Activated CD4-positive, alpha-beta T cell treated with anti-CD3 and anti-CD28 coated beads, Interleukin-2, amount 10 ng/mL, durations not matched to agents 24 days and 14 days (primary cell): ENCODE results near the gene LHCGR. TPM values are rescaled to one million over a fixed set of nuclear protein-coding genes. Genes with fewer than 3 reads are reported as not detected.

Source experiments
- DNase-seq: peaks from one replicate; pipeline ENCODE4 v3.0.0; 2022
- H3K27ac Mint-ChIP-seq: one replicate; pipeline ENCODE4 v1.8.0; 2022; ENCODE audit warnings: mild to moderate bottlenecking, mixed read lengths
- H3K27me3 Mint-ChIP-seq: one replicate; pipeline ENCODE4 v1.8.0; 2022; ENCODE audit warnings: mixed read lengths
- H3K36me3 Mint-ChIP-seq: one replicate; pipeline ENCODE4 v1.8.0; 2022; ENCODE audit warnings: low read depth, mild to moderate bottlenecking, mixed read lengths
- H3K4me1 Mint-ChIP-seq: one replicate; pipeline ENCODE4 v1.8.0; 2021; ENCODE audit warnings: mixed read lengths
- H3K4me3 Mint-ChIP-seq: one replicate; pipeline ENCODE4 v1.8.0; 2022; ENCODE audit warnings: mild to moderate bottlenecking, moderate library complexity, mixed read lengths
- H3K9me3 Mint-ChIP-seq: one replicate; pipeline ENCODE4 v1.8.0; 2021; ENCODE audit warnings: mixed read lengths
- intact Hi-C: fragments of 100-400 bp; cut with micrococcal nuclease; formaldehyde crosslinking; loops from one replicate; pipeline ENCODE4 v1.15.1; 2023
- total RNA-seq: library from RNA; stranded (reverse); gene quantifications from 2 replicates; pipeline ENCODE4 v1.2.3, GENCODE V29; 2022

The LHCGR gene
- total RNA-seq = not detected in 2 replicates

DNA sequence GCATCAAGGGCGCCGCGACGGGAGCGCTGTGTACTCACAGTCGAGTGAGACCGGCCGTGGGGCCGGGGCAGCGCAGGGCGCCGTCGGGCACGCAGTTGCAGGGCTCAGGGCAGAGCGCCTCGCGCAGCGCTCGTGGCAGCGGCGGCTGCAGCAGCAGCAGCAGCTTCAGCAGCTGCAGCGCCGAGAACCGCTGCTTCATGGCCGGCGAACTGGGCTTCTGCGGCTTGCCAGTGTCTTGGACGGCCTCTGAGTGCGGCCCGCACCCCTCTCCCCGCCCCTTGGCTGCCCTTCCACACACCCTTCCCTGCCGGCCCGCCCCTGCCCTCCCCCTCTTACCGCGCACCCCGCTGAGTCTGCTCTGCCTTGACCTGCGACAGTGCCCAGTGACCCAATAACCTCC, at the start of gene LHCGR:
TSS of gene LHCGR (minus strand) at position 252 of the 400 bp plus-strand sequence. CDS start at position 199, 53 bp downstream.
- H3K9me3 Mint-ChIP-seq = peaks cover 13% of the 10 kb centered on the region
- no peak within 1 kb of the TSS for H3K4me3 Mint-ChIP-seq
- H3K27ac Mint-ChIP-seq = no peak within 1 kb of the TSS
- no peaks in the 10 kb centered on the region for H3K36me3 Mint-ChIP-seq
- no peaks in the 10 kb centered on the region for H3K4me1 Mint-ChIP-seq
- DNase-seq = no peak
- peaks cover 29% of the 10 kb centered on the region for H3K27me3 Mint-ChIP-seq
- intact Hi-C loops = no loop called here

DNA sequence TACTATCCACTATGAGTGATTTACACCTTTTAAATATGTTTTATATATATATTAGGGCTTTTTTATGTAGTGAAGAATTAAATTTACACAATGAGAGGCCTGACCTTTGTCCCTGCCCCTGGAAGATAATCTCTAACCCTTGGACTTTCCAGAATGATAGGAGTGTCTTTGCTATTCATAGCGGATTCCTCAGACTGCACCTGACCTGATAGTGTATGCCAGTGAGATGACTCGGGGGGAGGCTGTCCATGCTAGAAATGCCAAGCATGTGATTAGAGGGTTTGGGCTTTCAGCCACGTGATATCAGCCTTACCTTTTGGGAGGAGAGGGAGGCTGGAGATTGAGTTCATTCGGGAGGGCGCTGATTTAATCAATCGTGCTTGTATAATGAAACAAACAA, 44.1 kb upstream of the LHCGR start:
- Mint-ChIP-seq H3K27ac (no peak overlapping the region), H3K4me1 (no peaks in the 10 kb centered on the region), H3K27me3 (no peaks in the 10 kb centered on the region), H3K36me3 (no peaks in the 10 kb centered on the region), H3K9me3 (no peaks in the 10 kb centered on the region), H3K4me3 (no peak overlapping the region)
- no peak for DNase-seq
- intact Hi-C loops = no loop called here

DNA sequence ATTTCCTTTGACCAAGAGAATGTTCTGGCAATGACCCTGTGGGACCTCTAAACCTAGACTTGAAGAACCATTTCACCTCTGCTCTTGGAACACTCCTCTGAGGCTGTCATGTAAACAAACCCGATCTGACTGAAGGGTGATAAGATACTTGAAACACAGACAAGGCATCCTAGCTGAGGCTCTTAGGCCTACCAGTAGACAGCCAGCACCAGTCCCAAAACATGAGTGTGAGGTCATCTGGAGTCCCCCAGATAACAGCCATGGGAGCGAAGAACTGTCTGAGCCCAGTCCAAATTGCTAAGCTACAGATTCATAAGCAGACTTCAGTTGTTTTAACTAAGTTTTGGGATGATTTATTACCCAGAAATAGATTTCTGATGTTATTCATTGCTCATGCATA, 39.5 kb upstream of the LHCGR start:
- Mint-ChIP-seq H3K36me3 (no peaks in the 10 kb centered on the region), H3K9me3 (no peaks in the 10 kb centered on the region), H3K4me1 (no peaks in the 10 kb centered on the region), H3K4me3 (no peak overlapping the region), H3K27ac (no peak overlapping the region), H3K27me3 (no peaks in the 10 kb centered on the region)
- intact Hi-C loops = no loop called here
- no peak for DNase-seq

DNA sequence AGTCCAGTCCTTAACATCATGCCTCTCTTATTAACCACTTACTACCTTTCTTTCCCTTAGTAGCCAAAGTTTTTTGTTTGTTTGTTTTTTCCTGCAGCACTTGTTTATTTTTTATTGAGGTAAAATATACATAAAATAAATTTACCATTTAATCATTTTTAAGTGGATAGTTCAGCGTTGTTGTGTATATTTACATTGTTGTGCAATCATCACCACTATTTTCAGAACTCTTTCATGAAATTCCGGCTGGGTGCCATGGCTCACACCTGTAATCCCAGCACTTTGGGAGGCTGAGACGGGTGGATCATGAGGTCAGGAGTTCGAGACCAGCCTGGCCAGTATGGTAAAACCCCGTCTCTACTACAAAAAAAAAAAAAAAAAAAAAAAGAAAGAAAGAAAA, 38.1 kb upstream of the LHCGR start:
- H3K4me1 Mint-ChIP-seq = no peaks in the 10 kb centered on the region
- intact Hi-C loops = no loop called here
- no peak overlapping the region for H3K27ac Mint-ChIP-seq
- no peaks in the 10 kb centered on the region for H3K36me3 Mint-ChIP-seq
- no peak overlapping the region for H3K4me3 Mint-ChIP-seq
- H3K27me3 Mint-ChIP-seq = no peaks in the 10 kb centered on the region
- no peaks in the 10 kb centered on the region for H3K9me3 Mint-ChIP-seq
- no peak for DNase-seq

DNA sequence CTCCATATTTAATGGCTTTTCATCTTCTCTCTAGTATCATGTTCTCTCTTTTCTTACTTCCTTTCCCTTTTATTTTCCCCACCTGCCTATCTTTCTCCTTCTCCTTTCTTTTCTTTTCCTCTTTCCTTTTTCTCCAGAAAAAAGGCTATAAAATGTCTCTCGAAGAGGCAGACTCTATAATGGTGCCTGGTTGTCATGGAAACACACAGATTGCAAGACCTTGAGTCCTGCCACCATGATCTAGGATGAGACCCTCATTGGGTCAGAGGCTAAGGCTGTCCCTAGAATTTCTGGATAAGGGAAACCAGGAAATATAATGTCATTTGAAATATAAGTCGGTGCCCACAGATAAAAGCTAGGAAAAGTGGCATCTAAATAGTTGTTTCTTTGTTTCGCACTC, 36.5 kb upstream of the LHCGR start:
- intact Hi-C loops = no loop called here
- Mint-ChIP-seq H3K27ac (no peak overlapping the region), H3K4me3 (no peak overlapping the region), H3K36me3 (no peaks in the 10 kb centered on the region), H3K4me1 (no peaks in the 10 kb centered on the region), H3K9me3 (no peaks in the 10 kb centered on the region), H3K27me3 (no peaks in the 10 kb centered on the region)
- no peak for DNase-seq

DNA sequence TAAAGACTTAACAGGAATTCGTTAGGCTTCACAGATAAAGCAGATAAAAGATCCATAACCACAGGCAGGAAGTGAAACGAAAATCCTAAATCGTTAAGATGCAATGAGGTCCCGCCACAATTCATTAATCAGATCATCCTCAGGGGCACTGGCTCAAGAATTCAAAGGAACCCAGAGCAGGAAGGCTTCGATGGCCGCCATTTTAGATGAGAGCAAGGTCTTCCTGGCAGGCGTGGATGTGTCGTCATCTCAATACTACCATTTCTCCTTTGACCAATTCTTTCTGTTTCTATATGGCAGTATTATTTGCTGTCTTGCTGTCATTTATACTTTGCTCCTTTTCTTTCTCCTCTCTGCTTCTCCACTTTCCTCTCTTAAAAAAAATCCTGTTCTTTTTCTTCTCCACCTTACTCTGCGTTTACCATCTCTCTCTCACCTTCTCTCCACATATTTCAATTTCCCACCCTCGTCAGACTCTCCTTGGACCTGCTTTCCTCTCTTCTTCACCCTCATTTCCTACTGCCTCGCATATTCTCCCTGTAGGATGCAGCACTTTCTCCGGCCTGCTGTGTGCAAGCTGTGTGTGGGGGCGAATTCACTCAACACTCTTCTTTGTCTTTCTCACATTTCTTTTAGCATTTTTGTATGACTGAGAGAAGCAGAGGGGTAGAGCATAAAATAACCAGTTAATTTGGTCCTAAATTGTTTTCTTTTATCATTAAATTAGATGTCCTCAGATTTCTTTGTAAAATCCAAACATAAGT, 35.1 kb upstream of the LHCGR start:
- intact Hi-C loops = no loop called here
- no peaks in the 10 kb centered on the region for H3K27me3 Mint-ChIP-seq
- H3K9me3 Mint-ChIP-seq = no peaks in the 10 kb centered on the region
- no peak for DNase-seq
- H3K27ac Mint-ChIP-seq = no peak overlapping the region
- H3K4me3 Mint-ChIP-seq = no peak overlapping the region
- no peaks in the 10 kb centered on the region for H3K4me1 Mint-ChIP-seq
- no peaks in the 10 kb centered on the region for H3K36me3 Mint-ChIP-seq

DNA sequence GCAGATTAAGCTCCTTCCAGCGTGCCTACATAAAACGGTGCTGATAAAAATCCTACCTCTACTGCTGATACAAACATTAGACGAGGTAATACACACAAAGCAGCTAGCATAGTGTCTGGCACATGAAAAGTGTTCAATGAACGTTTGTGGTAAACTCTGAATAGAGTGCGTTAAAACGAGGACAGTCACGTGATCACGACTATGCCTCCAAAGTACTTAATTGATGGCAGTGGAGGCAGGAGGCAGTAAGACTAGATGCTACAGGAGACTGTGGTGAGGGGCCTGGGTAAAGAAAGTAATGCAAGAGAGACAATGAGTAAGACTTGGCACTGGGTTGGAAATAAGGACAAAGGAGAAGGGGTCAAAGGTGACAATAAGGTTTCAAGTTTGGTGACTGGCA, 32.1 kb upstream of the LHCGR start:
- Mint-ChIP-seq H3K27me3 (no peaks in the 10 kb centered on the region), H3K27ac (no peak overlapping the region), H3K4me3 (no peak overlapping the region), H3K9me3 (no peaks in the 10 kb centered on the region), H3K4me1 (no peaks in the 10 kb centered on the region), H3K36me3 (no peaks in the 10 kb centered on the region)
- DNase-seq = no peak
- intact Hi-C loops = no loop called here

DNA sequence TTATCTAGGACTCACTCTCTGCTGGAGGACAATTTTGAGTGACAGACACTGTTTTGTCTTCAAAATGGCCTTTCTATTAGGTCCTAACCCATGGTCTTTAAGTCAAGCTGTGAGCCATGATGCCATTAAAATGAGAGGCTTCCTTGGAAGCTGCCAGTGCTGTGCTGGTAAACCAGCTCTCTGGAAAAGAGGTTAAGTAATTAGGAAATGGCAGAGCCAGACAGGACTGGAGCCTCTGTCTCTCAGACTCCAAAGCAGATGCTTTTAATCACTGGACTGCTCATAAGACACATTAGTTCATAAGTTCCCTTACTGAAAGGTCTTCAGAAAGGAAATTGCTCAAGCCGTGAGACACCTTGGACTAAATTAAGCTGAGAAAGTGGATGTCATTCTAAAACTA, 25.8 kb upstream of the LHCGR start:
- H3K36me3 Mint-ChIP-seq = no peaks in the 10 kb centered on the region
- no peaks in the 10 kb centered on the region for H3K9me3 Mint-ChIP-seq
- no peak for DNase-seq
- no peak overlapping the region for H3K27ac Mint-ChIP-seq
- no peaks in the 10 kb centered on the region for H3K4me1 Mint-ChIP-seq
- intact Hi-C loops = no loop called here
- no peaks in the 10 kb centered on the region for H3K27me3 Mint-ChIP-seq
- no peak overlapping the region for H3K4me3 Mint-ChIP-seq

DNA sequence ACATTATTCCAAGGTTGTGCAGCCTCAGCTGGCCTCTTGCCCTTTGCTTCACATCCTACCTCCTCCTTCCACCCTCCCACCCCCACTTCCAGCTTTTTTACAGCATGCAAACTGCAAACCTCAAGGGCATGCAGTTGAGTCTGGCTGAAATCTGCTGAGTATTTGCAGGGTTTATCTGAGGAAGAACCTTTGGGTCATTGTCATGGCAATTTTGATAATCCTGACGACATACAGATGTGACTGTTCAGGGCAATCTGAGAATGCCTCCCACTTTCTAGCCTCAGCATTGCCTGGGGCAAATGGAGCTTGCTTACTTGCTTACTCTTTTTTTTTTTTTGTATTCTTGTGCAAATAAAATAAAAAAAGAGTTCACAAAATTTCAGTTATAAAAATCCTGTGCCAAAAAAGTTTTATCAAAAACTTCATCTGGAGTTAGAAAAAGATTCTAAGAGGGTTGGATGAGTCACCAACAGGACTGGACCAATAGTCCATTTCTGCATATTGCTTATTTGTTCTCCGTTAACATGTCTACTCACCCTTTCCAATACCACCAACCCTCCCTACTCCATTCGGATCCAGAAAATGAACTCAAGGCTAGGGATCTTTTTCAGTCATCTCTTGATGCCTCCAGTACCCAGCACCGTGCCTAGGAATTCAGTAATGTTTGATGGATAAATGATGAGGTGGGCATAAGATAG, 23.6 kb upstream of the LHCGR start:
- intact Hi-C loops = no loop called here
- no peak overlapping the region for H3K4me3 Mint-ChIP-seq
- DNase-seq = no peak
- no peaks in the 10 kb centered on the region for H3K36me3 Mint-ChIP-seq
- no peaks in the 10 kb centered on the region for H3K9me3 Mint-ChIP-seq
- no peak overlapping the region for H3K27ac Mint-ChIP-seq
- no peaks in the 10 kb centered on the region for H3K27me3 Mint-ChIP-seq
- no peaks in the 10 kb centered on the region for H3K4me1 Mint-ChIP-seq

DNA sequence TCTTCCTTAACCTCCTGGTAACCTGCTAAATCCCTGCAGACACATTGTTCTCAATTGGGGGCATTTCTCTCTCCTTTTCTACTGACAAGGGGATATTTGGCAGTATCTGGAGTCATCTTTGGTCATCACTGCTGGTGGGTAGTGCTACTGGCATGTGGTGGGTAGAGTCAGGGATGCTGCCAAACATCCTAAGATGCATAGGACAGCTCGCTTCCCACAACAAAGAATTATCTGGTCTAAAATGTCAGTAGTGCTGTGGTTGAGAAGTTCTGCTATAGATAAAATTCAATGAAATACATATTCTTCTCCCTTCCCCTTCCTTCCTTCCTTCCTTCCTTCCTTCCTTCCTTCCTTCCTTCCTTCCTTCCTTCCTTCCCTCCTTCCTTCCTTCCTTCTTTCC, 18.7 kb upstream of the LHCGR start:
- intact Hi-C loops = no loop called here
- Mint-ChIP-seq H3K4me1 (no peaks in the 10 kb centered on the region), H3K27me3 (no peaks in the 10 kb centered on the region), H3K9me3 (no peaks in the 10 kb centered on the region), H3K4me3 (no peak overlapping the region), H3K27ac (no peak overlapping the region), H3K36me3 (no peaks in the 10 kb centered on the region)
- no peak for DNase-seq

DNA sequence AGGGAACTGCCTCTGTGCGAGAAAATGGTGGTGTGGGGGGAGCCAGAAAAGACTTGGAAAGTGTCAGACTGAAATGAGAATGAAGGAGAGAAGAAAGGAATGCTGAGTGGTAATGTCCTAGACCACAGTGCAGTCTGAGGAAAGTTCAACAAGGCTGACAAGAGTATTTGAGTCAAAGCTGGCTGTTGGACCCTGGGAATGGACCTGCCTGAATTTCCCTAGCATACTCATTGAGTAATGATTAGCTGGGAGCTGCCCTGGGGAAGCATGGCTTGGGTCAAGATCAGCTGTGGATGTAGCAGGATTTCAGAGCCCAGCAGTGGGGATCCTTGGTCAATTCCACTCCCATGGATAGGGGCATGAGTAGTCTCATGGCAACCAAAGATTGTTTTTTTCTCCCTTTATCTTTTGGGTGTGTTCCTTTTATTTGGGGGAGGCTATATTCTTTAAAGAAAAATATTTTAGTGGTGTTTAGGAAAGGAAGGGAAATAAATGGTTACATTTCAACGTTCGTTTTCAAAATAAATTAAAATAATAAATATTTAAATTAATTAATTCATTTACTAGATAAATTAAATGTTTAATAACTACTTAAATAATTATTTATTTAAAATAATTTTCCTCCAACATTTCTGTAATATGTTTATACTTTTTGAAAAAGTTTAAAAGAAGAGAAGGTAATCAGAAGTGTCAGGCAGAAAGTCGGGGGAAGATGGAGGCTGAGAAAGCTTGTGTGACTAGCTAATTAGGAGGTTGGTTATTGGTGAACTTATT, 15.9 kb upstream of the LHCGR start:
- no peak overlapping the region for H3K4me3 Mint-ChIP-seq
- intact Hi-C loops = no loop called here
- no peaks in the 10 kb centered on the region for H3K9me3 Mint-ChIP-seq
- DNase-seq = no peak
- no peak overlapping the region for H3K27ac Mint-ChIP-seq
- no peaks in the 10 kb centered on the region for H3K27me3 Mint-ChIP-seq
- no peaks in the 10 kb centered on the region for H3K36me3 Mint-ChIP-seq
- no peaks in the 10 kb centered on the region for H3K4me1 Mint-ChIP-seq

DNA sequence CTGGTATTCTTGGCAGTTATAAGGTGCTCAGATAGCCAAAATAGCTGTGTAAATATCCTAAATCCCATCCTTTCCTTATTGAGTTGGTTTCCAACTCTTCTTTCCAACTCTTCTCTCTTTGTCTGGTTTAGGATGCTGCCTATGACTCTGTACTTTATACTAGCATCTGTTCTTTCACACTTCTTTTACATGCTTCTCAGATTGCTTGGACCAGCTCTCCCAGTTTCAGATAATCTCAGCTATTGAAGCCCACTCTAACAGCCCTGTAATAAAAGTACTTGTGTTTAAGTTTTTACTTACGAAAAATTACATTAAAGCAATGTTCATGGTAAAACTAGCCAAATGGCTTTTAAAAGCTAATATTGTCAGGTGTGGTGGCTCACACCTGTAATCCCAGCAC, 14.7 kb upstream of the LHCGR start:
- H3K27ac Mint-ChIP-seq = no peak overlapping the region
- DNase-seq = no peak
- H3K4me1 Mint-ChIP-seq = no peaks in the 10 kb centered on the region
- no peaks in the 10 kb centered on the region for H3K9me3 Mint-ChIP-seq
- no peaks in the 10 kb centered on the region for H3K27me3 Mint-ChIP-seq
- H3K4me3 Mint-ChIP-seq = no peak overlapping the region
- H3K36me3 Mint-ChIP-seq = no peaks in the 10 kb centered on the region
- intact Hi-C loops = no loop called here

DNA sequence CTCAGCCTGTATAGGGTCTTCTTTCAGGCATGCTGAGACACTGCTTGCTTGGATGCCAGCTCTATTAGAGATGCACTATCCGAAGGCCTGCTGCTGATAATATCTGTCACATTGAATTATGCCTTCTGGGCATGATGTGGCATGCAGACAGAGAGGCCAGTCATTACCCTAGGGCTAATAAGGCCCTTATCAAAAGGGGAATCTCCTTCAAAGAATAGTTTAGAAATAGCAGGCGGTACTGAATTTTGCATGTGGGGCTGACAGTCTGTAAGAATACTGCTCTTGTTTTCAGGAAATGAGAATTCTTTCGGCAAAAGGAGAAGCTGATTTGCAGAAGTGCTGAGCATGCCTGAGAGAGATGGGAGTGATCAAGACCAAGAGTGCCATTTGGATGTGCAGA, 13.1 kb upstream of the LHCGR start:
- H3K9me3 Mint-ChIP-seq = no peaks in the 10 kb centered on the region
- H3K4me3 Mint-ChIP-seq = no peak overlapping the region
- DNase-seq = no peak
- H3K27me3 Mint-ChIP-seq = no peaks in the 10 kb centered on the region
- intact Hi-C loops = no loop called here
- H3K4me1 Mint-ChIP-seq = no peaks in the 10 kb centered on the region
- H3K36me3 Mint-ChIP-seq = no peaks in the 10 kb centered on the region
- H3K27ac Mint-ChIP-seq = no peak overlapping the region

DNA sequence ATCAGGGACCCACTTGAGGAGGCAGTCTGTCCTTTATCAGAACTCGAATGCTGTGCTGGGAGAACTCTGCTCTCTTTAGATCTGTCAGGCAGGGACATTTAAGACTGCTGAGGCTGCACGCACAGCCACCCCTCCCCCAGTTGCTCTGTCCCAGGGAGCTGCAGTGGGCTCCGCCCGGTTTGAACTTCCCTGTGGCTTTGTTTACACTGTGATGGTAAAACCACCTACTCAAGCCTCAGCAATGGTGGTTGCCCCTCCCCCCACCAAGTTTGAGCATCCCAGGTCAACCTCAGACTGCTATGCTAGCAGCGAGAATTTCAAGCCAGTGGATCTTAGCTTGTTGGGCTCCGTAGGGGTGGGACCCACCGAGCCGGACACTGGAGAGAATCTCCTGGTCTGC, 11.8 kb upstream of the LHCGR start:
- no peaks in the 10 kb centered on the region for H3K27me3 Mint-ChIP-seq
- no peaks in the 10 kb centered on the region for H3K4me1 Mint-ChIP-seq
- intact Hi-C loops = no loop called here
- DNase-seq = no peak
- H3K4me3 Mint-ChIP-seq = no peak overlapping the region
- H3K36me3 Mint-ChIP-seq = no peaks in the 10 kb centered on the region
- H3K27ac Mint-ChIP-seq = no peak overlapping the region
- no peaks in the 10 kb centered on the region for H3K9me3 Mint-ChIP-seq
